RWPE1 (cell line): ENCODE measurements around the gene SOCS3.

Experiments
- CTCF ChIA-PET: fragments of 350-600 bp; sonication (Branson Sonifier 250); formaldehyde crosslinking; extraction: SDS; loops from one replicate; lab custom pipeline; 2021; lab: Yijun Ruan, JAX
- POLR2A ChIA-PET: fragments of 400-600 bp; formaldehyde crosslinking; extraction: SDS; loops from one replicate; lab custom pipeline; 2020; ENCODE audit warnings: antibody characterized with exemption; ENCODE audit not compliant: low non-redundant PET; lab: Yijun Ruan, JAX
- DNase-seq: peaks from one replicate; pipeline ENCODE4 v3.0.0; 2012; ENCODE audit warnings: low spot score
- H3K27ac ChIP-seq: fragments of 450-650 bp; 2 replicates; pipeline ENCODE4 v1.5.1; 2017
- TF ChIP-seq, protein P1 (sequence below): fragments of 450-650 bp; conservative IDR thresholded peaks from 2 replicates; pipeline ENCODE4 v1.5.1; 2017; ENCODE audit warnings: low read depth, mild to moderate bottlenecking

The SOCS3 gene, protein sequence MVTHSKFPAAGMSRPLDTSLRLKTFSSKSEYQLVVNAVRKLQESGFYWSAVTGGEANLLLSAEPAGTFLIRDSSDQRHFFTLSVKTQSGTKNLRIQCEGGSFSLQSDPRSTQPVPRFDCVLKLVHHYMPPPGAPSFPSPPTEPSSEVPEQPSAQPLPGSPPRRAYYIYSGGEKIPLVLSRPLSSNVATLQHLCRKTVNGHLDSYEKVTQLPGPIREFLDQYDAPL

DNA sequence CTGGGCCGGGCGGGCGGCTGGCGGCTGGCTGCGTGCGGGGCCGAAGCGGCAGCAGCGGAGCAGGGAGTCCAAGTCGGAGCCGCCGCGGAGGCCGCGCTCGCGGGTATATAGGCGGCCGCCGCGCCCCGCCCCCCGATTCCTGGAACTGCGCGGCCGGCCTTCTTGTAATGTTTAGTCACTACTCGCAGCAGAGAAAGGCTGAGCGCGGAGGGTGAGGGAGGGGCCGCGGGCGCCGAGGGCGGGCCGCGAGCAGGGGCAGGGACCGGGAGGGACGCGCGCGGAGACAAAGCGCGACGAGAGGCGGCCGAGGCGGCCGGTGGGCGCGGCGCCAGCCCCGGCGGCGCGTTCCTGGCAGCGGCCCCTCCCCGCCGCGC lies at the start of gene SOCS3:
Gene SOCS3, minus strand, starts transcription at position 81 of the 374 bp plus-strand sequence. CDS start 982 bp downstream, outside the sequence.
- peak within 1 kb of the TSS; percentile 80 for H3K27ac ChIP-seq
- ChIA-PET CTCF (interaction anchor here (0.6 to 5.5 kb wide), 6 partner anchors 13 to 155 kb away, joined by 3 to 78 read pairs (median 5); no protein-coding TSS in a partner anchor), POLR2A (no interaction called here)
- TF ChIP-seq, protein P1, sequence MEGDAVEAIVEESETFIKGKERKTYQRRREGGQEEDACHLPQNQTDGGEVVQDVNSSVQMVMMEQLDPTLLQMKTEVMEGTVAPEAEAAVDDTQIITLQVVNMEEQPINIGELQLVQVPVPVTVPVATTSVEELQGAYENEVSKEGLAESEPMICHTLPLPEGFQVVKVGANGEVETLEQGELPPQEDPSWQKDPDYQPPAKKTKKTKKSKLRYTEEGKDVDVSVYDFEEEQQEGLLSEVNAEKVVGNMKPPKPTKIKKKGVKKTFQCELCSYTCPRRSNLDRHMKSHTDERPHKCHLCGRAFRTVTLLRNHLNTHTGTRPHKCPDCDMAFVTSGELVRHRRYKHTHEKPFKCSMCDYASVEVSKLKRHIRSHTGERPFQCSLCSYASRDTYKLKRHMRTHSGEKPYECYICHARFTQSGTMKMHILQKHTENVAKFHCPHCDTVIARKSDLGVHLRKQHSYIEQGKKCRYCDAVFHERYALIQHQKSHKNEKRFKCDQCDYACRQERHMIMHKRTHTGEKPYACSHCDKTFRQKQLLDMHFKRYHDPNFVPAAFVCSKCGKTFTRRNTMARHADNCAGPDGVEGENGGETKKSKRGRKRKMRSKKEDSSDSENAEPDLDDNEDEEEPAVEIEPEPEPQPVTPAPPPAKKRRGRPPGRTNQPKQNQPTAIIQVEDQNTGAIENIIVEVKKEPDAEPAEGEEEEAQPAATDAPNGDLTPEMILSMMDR: no peak
- DNase-seq: peak; percentile 95

DNA sequence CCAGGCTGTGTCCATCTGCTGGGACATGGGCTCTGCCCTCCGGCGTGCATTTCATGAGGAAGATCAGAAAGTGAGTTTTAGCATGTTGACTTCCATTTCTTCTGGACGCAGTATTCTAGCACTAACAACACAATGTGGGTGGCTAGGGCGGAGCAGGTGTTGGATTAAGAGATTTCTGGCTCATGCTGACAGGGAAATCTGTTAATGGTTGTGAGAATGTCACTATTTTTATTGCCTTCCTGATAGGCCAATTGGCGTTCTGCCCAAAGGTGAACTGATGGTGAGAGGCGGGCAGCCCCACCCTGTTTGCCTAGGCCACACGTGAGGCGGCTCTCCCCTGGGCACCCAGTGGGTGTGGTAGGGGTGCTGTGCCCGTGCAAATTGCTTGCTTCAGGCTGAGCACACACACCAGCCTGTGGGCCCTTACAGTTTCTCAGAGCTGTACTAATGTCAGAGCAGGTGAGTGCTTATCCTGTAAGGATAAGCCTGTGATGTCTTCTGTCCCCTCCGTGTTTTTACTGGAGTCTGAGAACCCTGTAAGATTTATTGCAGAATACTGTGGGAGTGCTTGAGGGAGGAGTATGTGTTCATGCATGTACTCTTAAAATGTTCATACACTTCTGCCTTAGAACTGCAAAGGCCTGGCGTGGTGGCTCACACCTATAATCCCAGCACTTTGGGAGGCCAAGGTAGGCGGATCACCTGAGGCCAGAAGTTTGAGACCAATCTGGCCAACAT lies 49.5 kb upstream of the SOCS3 start:
- H3K27ac ChIP-seq: peak overlapping the region; percentile 63
- TF ChIP-seq, protein P1: no peak
- ChIA-PET CTCF (no interaction called here), POLR2A (no interaction called here)
- peak; percentile 45 for DNase-seq

DNA sequence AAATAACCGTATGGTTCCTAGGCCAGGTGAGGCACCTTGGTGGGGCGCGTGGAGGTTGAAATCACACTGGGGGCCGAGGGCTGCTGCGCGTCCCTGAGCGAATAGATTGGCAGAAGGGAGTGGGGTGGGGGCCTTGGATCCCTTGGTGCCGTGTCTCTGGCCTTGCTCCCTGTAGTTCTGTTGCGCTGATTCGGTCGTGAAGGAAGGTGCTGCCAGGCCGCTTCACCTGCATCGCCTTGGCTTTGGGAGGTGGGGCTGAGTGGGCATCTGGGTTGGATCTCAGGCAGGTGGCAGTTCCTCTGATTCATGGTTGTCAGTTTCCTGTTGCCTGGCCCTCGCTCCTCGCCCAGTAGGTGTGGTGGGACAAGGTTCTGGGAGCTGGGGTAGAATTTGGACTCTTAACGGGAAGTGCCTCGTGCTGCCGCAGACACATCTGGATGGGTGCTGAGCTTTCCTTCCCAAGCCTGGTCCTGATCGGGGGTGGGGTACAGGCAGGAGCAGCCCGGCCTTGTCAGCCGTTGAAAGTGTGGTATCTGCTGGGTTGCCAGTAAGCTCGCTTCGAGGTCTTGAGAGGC lies 48.7 kb upstream of the SOCS3 start:
- ChIA-PET CTCF (interaction anchor here (0.6 to 0.7 kb wide), 2 partner anchors 10 to 323 kb away, joined by 3 read pairs; no protein-coding TSS in a partner anchor), POLR2A (no interaction called here)
- TF ChIP-seq, protein P1: no peak
- no peak for DNase-seq
- peak overlapping the region; percentile 63 for H3K27ac ChIP-seq

DNA sequence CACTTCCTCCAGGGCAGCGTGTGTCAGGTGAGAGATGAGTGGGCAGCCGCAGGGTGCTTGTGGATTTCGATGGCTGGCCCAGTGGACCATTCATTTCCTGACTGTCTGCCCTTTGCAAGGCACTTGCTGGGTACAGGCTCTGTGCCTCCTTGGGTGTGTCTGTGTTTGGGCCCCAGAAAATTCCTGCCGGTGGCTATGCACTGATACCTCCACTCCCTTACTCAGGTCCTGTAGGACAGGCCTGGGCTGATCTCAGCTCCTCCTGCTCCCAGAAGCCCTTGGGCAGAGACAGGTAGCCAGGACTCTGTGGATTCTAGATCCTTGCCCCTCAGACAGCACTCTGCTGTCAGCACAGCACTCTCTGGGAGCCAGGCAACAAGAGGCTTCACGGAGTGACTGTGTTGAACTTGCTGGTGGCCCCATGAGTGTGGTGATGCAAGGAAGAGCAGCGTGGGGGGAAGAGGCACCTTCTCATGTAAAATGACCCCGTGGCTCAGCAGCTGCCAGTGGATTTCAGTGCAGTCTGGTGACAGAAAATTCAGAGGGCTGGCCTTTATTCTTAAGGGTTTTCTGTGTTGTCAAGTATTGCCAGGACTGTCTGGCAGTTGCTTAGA lies 47.6 kb upstream of the SOCS3 start:
- ChIA-PET POLR2A (no interaction called here), CTCF (interaction anchor here (0.7 kb wide), 1 partner anchor 322 kb away, joined by 3 read pairs; no protein-coding TSS in a partner anchor)
- TF ChIP-seq, protein P1: no peak
- DNase-seq: no peak
- peak overlapping the region; percentile 34 for H3K27ac ChIP-seq

DNA sequence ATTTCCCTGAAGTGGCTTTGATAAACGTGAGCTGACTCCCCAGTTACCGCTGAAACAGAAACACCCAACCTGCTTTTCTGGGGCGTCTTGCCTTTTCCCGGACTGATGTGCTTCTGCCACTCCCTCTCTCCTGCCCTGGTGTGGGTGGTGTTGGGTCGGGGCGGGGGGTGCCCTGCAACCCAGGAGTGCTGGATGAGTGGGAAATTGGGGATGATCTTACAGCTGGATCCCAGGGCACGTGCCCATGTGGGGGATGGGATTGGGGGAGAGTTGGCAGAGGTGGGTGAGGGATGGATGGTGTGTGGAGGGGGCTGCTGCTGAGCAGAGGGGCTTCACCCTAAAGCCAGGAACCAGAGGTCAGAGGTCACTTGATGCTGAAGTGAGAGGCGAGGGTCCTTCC lies 47.0 kb upstream of the SOCS3 start:
- no peak for DNase-seq
- POLR2A ChIA-PET: no interaction called here
- CTCF ChIA-PET: no interaction called here
- TF ChIP-seq, protein P1: no peak
- peak overlapping the region; percentile 34 for H3K27ac ChIP-seq

DNA sequence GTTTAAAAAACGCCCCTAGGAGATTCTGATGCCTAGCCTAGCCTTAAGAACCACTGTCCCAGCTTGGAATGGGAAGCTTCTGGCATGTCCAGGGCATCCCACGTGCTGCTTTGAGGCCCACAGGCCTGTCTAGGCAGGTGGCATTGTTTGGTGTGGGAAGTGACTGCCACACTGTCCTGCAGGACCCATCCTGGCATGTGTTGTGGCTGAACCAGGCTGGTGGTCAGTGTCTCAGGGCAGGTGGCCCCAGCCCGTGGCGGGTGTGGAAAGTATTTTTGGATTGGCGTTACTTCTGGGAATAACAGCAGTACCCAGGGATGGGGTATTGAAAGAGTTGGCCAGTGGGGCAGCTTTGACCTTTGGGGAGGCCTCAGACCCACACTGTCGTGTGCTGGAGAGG lies 46.5 kb upstream of the SOCS3 start:
- H3K27ac ChIP-seq: no peak overlapping the region
- DNase-seq: no peak
- POLR2A ChIA-PET: no interaction called here
- TF ChIP-seq, protein P1: no peak
- CTCF ChIA-PET: no interaction called here
